Calu3 (cell line): ENCODE data around the gene TSC22D3. TPM values are rescaled to one million over a fixed set of nuclear protein-coding genes. Genes with fewer than 3 reads are reported as not detected.
"Not testable (repeated sequence)": the region's sequence is repeated elsewhere in the genome, so short reads cannot be mapped to it uniquely, and the experiment has no call there.

Source experiments
- BruUV-seq: library from RNA; stranded (reverse); fragments of 400-500 nt; replicated peaks from 2 replicates; lab custom pipeline; 2021; lab: Mats Ljungman, UMichigan
- CTCF ChIA-PET: fragments of 300-600 bp; sonication (Branson Sonifier 250); formaldehyde crosslinking; loops from one replicate; lab custom pipeline; 2022; ENCODE audit warnings: antibody characterized with exemption; lab: Charles Lee
- DNase-seq: peaks from one replicate; pipeline ENCODE4 v3.0.0; 2022
- H3K27ac Mint-ChIP-seq: one replicate; pipeline ENCODE4 v1.8.0; 2022; ENCODE audit warnings: mixed read lengths; ENCODE audit not compliant: unreplicated experiment
- H3K27me3 Mint-ChIP-seq: one replicate; pipeline ENCODE4 v1.8.0; 2022; ENCODE audit warnings: mixed read lengths; ENCODE audit not compliant: unreplicated experiment
- H3K36me3 Mint-ChIP-seq: one replicate; pipeline ENCODE4 v1.8.0; 2022; ENCODE audit warnings: mild to moderate bottlenecking, moderate library complexity, mixed read lengths; ENCODE audit not compliant: insufficient read depth, unreplicated experiment
- H3K4me1 Mint-ChIP-seq: one replicate; pipeline ENCODE4 v1.8.0; 2022; ENCODE audit warnings: mild to moderate bottlenecking, low read depth, mixed read lengths; ENCODE audit not compliant: unreplicated experiment
- H3K4me3 Mint-ChIP-seq: one replicate; pipeline ENCODE4 v1.8.0; 2022; ENCODE audit warnings: mild to moderate bottlenecking, low read depth, moderate library complexity, mixed read lengths; ENCODE audit not compliant: unreplicated experiment
- H3K9me3 Mint-ChIP-seq: one replicate; pipeline ENCODE4 v1.8.0; 2022; ENCODE audit warnings: low read depth, mixed read lengths; ENCODE audit not compliant: unreplicated experiment
- intact Hi-C: fragments of 100-400 bp; cut with micrococcal nuclease; formaldehyde crosslinking; loops from one replicate; pipeline ENCODE4 v1.10.0; 2022; ENCODE audit not compliant: unreplicated experiment
- total RNA-seq: library from RNA; stranded (reverse); gene quantifications from 2 replicates; pipeline ENCODE4 v1.2.3, GENCODE V29; 2022
- TF ChIP-seq, protein P1 (sequence below): fragments of 200-600 bp; IDR thresholded peaks from one replicate; pipeline ENCODE4 v1.8.0; 2022; ENCODE audit warnings: antibody characterized with exemption; ENCODE audit not compliant: unreplicated experiment

The TSC22D3 gene
- total RNA-seq, 1 experiment from 2014 or later: 48.3 TPM

DNA sequence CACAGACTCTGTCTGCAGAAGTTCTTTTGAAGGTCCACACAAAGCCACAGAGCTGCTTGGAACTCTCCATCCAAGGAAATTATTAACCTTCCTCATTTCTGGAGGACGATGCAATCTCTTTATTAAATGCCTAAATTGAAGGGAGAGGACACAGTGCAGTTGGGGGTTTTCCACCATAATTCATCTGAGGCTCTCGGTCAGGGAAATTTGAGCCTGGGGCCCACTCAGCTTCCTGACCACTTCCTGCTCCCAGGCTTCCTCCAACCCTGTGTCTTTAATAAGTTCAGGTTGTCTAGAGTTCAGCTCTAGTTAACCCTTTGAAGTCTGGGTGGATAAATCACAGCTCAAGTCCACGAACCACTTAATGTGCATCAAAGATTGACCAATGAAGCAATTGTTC is 88.8 kb downstream of the TSC22D3 start:
- Mint-ChIP-seq H3K36me3 (no peaks in the 10 kb centered on the region), H3K4me3 (no peak overlapping the region), H3K4me1 (peaks cover 58% of the 10 kb centered on the region), H3K27ac (peak overlapping the region; percentile 31), H3K27me3 (no peaks in the 10 kb centered on the region), H3K9me3 (no peaks in the 10 kb centered on the region)
- peak; percentile 42 for DNase-seq
- CTCF ChIA-PET: interaction anchor here (1.0 kb wide), 1 partner anchor 30 kb away, joined by 4 read pairs; no protein-coding TSS in a partner anchor
- TF ChIP-seq, protein P1, sequence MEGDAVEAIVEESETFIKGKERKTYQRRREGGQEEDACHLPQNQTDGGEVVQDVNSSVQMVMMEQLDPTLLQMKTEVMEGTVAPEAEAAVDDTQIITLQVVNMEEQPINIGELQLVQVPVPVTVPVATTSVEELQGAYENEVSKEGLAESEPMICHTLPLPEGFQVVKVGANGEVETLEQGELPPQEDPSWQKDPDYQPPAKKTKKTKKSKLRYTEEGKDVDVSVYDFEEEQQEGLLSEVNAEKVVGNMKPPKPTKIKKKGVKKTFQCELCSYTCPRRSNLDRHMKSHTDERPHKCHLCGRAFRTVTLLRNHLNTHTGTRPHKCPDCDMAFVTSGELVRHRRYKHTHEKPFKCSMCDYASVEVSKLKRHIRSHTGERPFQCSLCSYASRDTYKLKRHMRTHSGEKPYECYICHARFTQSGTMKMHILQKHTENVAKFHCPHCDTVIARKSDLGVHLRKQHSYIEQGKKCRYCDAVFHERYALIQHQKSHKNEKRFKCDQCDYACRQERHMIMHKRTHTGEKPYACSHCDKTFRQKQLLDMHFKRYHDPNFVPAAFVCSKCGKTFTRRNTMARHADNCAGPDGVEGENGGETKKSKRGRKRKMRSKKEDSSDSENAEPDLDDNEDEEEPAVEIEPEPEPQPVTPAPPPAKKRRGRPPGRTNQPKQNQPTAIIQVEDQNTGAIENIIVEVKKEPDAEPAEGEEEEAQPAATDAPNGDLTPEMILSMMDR: no peak
- no TSS peak for BruUV-seq
- intact Hi-C loops: no loop called here

DNA sequence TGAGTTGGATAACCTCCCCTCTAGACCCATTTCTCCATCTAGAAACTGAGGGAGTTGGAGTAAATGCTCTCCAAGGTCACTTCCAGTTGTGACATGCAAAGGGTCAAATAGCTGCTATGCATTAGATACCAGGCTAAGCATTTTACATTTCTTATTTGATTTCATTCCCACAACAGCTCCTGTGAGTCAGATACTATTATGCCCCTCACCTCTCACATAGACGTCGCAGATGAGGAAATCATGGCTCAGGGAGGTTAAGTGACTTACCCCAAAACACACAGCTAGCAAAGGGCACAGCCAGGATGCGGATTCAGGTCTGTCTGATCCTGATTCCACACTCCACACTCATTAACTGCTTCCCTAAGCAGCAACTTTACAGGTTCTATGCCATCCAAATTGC is 89.6 kb downstream of the TSC22D3 start:
- H3K4me1 Mint-ChIP-seq: peaks cover 51% of the 10 kb centered on the region
- no peaks in the 10 kb centered on the region for H3K27me3 Mint-ChIP-seq
- DNase-seq: no peak
- H3K27ac Mint-ChIP-seq: peak overlapping the region; percentile 31
- CTCF ChIA-PET: no interaction called here
- H3K9me3 Mint-ChIP-seq: no peaks in the 10 kb centered on the region
- no peak overlapping the region for H3K4me3 Mint-ChIP-seq
- TF ChIP-seq, protein P1: no peak
- BruUV-seq: no TSS peak
- intact Hi-C loops: no loop called here
- no peaks in the 10 kb centered on the region for H3K36me3 Mint-ChIP-seq

DNA sequence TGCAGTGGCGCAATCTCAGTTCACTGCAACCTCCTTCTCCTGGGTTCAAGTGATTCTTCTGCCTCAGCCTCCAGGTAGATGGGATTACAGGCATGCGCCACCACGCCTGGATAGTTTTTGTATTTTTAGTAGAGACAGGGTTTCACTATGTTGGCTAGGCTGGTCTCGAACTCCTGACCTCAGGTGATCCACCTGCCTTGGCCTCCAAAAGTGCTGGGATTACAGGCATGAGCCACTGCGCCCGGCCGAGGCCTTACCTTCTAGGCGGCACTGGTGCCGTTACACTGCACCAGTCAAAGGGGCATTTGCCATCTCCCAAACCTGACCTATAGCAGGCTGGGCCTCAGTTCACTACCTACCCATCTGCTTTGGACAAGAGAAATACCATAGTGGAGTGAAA is 90.0 kb downstream of the TSC22D3 start:
- H3K9me3 Mint-ChIP-seq, BruUV-seq, DNase-seq, H3K4me3 Mint-ChIP-seq, H3K27me3 Mint-ChIP-seq, H3K27ac Mint-ChIP-seq, intact Hi-C loops, H3K36me3 Mint-ChIP-seq: not testable (repeated sequence)
- H3K4me1 Mint-ChIP-seq: peaks cover 51% of the 10 kb centered on the region
- CTCF ChIA-PET: interaction anchor here (0.7 to 1.1 kb wide), 3 partner anchors 13 to 92 kb away, joined by 3 to 6 read pairs (median 5); partner anchors contain the start of genes NCBP2L and TSC22D3

DNA sequence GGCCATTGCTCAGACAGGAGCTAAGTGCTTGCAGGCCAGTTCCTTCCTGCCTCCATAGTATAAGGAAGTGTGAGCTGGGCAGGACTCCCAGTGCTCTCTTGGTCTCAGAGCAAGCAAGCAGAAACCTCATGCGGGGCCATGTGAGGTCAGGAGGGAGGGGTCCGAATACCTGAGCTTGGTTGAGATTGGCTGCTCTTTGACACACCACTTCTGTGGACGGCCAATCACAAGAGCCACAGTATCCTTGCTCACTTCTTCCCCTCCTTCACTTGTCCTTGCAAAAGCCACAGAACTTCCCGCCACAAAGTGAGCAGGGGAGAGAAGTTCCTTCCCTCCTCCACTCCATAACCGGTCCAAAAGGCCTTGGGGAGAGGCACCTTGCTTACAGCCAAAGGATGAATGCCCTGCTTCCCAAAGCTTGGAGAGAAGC is 90.6 kb downstream of the TSC22D3 start:
- Mint-ChIP-seq H3K4me1 (peaks cover 51% of the 10 kb centered on the region), H3K27ac (no peak overlapping the region), H3K9me3 (no peaks in the 10 kb centered on the region), H3K36me3 (no peaks in the 10 kb centered on the region), H3K4me3 (no peak overlapping the region), H3K27me3 (no peaks in the 10 kb centered on the region)
- CTCF ChIA-PET: interaction anchor here (0.7 to 1.1 kb wide), 3 partner anchors 12 to 92 kb away, joined by 3 to 6 read pairs (median 5); partner anchors contain the start of genes NCBP2L and TSC22D3
- BruUV-seq: no TSS peak
- peak; percentile 75 for DNase-seq
- intact Hi-C loops: no loop called here
- TF ChIP-seq, protein P1: no peak

DNA sequence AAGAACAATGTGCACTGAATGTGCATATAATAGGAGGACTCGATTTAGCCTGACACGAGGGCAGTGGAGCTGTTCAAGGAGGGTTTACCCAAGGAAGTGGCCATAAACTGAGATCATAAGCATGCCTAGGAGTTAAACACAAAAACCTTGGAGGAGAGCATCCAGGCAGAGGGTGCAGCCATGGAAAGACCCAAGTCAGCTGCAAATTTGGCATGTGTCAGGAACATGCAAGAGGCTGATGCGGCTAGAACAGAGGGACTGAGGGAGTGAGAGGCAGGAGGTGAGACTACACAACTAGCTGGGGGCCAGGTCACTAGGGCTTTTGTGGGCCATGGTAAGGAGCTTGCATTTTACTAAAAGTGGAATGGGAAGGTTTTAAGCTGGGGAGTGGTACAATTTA is 91.7 kb downstream of the TSC22D3 start:
- BruUV-seq: no TSS peak
- CTCF ChIA-PET: no interaction called here
- peaks cover 45% of the 10 kb centered on the region for H3K4me1 Mint-ChIP-seq

More for the DNA sequence above, 91.7 kb downstream of the TSC22D3 start:
- H3K27ac Mint-ChIP-seq: peak overlapping the region; percentile 33
- DNase-seq: no peak
- intact Hi-C loops: no loop called here
- H3K36me3 Mint-ChIP-seq: no peaks in the 10 kb centered on the region
- H3K4me3 Mint-ChIP-seq: no peak overlapping the region
- H3K27me3 Mint-ChIP-seq: no peaks in the 10 kb centered on the region
- TF ChIP-seq, protein P1: no peak
- no peaks in the 10 kb centered on the region for H3K9me3 Mint-ChIP-seq
